ENCODE data around the gene BOLA3.

DNA sequence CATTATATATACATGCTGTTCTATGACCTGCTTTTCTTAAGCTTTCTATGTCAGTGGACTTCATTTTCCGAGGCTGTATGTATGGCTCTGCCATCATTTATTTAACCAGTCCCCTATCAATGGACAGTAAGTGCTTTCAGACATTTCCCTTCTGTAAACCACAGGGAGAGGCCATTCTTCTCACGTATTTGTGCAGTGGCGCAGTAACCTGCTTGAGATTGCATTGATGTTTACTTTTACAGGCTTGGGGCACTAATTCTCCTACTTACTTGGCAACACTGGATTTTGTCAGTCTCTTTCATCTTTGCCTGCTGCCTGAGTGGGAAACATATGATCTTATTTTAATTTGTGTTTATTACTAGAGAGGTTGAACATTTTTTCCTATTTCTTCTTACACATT is 52.1 kb downstream of the BOLA3 start:
- TF ChIP-seq, protein P1, sequence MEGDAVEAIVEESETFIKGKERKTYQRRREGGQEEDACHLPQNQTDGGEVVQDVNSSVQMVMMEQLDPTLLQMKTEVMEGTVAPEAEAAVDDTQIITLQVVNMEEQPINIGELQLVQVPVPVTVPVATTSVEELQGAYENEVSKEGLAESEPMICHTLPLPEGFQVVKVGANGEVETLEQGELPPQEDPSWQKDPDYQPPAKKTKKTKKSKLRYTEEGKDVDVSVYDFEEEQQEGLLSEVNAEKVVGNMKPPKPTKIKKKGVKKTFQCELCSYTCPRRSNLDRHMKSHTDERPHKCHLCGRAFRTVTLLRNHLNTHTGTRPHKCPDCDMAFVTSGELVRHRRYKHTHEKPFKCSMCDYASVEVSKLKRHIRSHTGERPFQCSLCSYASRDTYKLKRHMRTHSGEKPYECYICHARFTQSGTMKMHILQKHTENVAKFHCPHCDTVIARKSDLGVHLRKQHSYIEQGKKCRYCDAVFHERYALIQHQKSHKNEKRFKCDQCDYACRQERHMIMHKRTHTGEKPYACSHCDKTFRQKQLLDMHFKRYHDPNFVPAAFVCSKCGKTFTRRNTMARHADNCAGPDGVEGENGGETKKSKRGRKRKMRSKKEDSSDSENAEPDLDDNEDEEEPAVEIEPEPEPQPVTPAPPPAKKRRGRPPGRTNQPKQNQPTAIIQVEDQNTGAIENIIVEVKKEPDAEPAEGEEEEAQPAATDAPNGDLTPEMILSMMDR (IDR thresholded peaks at IDR 0.05): no peak
- no peak for TF ChIP-seq POLR2A (IDR thresholded peaks at IDR 0.05)
- no peak for TF ChIP-seq POLR2AphosphoS5 (IDR thresholded peaks at IDR 0.05)
